NCI-H2227 (cell line): ENCODE measurements around the gene LZTR1.

ENCODE experiments used
- DNase-seq: peaks from one replicate; lab custom pipeline; 2025; ENCODE audit not compliant: unreplicated experiment; lab: John Stamatoyannopoulos, UW

The LZTR1 gene

DNA sequence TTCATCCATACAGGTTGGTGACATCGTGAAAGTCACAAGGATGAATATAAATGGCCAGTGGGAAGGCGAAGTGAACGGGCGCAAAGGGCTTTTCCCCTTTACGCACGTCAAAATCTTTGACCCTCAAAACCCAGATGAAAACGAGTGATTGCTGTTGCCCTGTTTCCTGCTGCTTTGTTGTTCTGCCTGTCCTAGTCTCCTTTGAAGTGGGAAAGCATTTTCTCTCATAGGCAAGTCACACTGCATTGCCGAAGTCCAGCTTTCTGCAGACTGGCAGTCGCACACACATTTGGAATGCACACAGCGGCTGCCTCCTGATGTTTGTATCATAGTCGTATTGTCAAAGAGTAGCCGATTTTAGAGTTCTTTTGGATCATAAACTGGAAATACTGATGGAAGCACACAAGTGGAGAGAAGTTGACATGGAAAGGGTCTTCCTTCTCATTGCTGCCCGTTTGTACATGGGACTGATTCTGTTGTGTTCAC, 32.4 kb upstream of the LZTR1 start:
- DNase-seq = no peak

DNA sequence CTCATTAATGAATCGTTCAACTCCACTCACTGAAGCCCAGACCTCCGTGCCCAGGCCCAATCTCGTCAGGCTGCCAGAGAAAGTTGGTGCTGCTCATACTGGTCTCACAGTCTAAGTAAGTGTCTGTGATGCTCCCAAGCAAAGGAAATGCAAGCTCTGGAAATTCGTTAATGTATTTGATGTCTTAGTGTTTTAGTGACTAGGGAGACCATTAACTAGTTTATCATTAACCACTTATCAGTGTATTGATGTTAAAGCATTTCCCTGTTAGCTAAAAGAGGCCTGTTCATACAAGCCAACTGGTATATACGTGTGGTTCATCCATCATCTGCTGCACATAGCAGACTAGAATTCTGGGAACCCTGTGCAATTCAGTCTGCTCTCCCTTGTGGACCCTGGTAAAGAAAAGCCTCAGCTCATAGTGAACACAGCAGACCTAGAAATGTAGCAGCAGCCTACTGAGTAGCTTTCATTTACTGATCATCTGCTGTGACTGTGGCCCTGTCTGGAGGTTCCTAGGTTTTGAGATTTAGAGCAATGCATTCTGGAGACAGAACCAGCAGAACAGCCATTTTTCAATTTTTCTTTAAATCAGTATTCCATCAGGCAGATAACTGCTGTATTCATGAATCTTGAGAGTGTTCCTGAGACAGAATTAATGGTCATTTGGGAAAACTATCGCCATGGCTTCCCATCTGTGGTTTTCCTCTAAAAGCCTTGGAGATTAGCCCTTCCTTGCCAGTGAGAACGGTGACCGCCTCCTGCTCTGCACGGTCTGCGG, 30.8 kb upstream of the LZTR1 start:
- DNase-seq = no peak

DNA sequence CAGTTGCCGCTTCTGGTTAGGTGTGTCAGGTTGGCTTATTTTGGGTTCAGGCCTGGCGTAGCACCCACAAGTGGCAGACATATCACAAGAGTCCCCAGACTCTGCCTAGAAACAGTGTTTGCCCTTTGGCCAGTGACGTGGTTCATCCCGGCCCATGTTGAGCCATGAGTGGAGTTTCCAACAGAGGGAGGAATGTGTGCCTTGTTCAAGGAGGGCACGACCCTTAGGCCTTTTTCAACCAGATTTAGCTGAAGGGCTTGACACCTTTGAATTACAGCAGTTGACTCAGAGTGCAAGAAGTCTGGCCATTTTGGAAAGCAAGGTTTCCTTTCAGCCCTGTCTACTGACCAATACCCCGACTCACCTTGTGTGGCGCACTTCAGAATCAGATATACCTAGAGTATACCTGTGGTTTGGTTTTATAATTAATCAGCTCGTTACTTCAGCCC, 30.1 kb upstream of the LZTR1 start:
- no peak for DNase-seq

DNA sequence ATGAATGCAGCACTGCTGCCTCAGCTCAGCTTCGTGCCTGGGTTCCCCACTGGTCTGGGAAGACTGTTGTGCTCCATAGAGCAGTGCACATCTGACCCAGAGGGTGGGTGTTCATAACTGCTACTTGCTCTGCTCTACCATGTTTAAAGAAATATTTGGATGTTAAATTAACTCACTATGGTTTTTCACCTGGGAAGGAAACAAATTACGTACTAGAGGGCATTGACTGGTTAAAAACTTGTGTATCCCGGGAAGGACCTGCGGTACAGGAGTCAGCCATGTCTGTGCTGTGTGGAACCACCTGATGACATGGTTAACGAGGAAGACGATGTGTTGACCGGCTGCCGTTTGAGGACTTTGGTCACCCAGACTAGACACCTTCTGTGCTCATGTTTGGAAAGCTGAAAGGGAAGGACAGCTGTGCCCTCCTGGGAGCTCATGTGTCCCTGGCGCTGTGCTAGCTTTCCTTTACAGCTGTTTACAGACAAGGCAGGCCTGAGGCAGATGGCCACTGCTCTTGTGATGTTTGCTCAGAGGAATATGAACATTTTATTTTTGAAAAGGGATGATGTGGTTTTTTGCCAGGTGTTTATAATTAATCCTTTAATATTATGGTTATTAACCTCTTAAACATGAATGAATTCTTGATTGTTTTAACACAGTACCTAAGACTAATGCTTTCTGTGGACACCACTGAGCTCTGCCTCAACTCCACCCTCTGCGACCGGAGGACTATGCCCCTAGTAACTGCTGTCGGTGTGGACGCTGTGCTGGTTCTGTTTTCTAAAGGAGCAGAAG, 29.4 kb upstream of the LZTR1 start:
- DNase-seq = no peak

DNA sequence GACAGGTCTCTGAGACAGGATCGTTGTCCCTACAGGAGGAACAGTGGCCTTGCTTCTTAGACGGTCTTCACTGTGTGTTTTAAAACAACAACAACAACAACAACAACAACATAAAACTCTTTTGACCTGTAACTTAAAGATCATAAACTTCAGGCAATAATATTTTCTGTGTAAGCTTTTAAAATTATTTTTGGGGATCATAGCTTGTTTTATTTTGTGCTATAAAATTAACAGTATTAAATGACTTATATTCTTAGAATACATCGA, 28.8 kb upstream of the LZTR1 start:
- DNase-seq = no peak

DNA sequence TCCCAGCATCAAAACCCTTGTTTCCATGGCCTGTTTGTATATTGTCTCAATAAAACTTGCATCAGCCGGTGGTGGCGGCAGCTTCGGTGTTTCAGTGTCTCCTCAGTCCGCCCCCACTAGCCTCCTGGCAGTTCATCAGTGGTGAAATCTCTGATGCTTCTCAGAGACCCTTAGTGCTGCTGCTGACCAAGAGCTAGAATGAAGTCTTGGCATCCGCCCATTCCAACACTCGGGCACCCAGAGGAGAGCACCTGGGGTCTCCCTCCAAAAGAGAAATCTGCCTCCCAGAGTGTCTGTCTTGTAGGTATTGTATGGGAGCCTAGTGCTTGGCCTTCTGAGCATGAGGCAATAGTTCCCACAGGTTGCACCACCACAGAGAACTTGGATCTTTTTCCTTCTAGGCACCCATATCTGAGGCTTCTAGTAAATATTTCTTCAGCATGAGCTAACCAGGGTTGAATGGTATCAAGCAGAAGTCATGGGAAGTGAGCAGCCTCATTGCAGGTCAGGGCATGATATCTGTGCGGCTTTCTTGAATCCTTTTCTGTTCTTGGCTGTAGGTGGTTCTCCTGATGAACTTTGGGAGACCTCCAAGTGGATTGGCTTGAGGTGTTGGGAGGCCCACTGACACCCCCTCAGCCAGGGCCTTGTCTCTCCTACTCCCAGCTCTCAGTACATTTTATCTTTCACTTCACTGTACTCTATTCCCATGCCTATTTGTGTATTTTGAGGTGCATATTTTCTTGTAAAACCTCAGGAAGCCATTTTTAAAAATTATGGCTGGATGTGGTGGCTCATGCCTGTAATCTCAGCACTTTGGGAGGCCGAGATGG, 28.2 kb upstream of the LZTR1 start:
- DNase-seq = no peak

DNA sequence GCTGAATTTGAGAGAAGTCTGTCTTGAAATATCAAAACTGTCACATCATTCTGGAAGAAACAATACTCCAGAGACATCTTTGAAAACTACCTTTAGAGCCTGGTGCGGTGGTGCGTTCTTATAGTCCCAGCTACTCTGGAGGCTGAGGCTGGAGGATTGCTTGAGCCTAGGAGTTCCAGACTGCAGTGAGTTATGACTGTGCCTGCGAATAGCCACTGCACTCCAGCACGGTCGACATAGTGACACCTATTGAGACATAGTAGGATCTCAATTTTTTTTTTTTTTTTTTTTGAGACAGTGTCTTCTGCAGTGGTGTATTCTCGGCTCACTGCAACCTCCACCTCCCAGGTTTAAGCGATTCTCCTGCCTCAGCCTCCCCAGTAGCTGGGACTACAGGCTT, 26.5 kb upstream of the LZTR1 start:
- DNase-seq = no peak

DNA sequence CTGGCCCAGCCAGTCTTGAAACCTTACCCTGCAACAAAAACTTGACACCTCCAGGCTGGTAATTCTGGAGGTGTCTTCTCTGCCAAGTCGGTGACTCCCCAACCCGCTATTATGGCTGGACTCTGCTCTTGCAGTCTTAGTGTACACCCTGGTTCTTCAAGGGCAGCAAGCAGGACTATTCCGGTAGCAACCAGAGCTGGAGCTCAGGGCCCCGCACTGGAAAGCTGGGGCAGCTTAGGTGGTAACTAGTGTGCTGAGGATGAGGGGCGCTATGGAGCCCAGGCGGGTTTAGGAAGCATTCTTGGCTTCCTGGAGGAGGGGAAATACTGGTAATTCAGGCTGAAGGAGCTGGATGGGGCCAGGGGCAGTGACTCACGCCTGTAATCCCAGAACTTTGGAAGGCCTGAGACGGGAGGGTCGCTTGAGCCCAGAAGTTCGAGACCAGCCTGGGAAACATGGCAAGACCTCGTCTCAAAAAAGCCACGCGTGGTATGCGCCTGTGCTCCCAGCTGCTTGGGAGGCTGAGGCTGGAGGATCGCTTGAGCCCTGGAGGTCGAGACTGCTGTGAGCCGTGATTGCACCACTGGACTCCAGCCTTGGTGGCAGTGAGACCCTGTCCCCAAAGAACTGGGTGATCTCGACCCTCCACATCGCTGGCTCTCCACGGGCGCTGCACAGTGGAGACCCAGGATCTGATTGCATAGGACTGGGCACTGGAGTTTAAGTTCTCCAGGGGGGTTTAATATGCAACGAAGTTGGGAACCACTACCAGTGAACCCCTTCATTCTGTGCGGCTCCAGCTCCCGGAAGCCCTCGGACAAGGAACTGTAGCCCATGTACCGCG, 25.6 kb upstream of the LZTR1 start:
- no peak for DNase-seq

DNA sequence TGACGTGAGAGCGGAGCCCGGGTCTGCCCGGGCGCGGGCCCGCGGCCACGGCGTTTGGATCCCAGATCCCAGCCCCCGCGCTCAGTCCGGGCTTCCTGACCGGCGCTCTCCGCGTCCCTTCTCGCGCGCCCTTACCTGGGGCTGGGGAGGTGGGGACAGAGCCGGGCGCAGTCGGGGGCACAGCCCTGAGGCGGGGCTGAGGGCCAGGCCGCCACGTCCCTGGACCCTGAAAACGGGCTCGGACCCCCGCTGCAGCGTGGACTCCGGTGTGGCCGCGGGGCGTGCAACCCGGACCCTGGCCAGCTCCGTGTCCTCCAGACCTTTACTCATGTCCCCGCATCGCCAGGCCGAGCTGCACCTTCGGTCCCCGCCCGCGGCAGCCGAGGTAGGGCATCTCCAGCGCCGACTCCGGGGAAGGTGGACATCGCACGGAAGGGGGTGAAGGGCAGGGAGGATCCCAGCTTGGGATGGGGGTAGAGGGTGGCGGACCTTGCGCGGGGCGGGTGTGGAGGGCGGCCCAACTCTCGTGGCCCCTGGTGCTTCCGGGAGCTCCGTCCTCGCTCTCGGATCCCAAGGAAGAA, 24.9 kb upstream of the LZTR1 start:
- DNase-seq = peak; percentile 34

DNA sequence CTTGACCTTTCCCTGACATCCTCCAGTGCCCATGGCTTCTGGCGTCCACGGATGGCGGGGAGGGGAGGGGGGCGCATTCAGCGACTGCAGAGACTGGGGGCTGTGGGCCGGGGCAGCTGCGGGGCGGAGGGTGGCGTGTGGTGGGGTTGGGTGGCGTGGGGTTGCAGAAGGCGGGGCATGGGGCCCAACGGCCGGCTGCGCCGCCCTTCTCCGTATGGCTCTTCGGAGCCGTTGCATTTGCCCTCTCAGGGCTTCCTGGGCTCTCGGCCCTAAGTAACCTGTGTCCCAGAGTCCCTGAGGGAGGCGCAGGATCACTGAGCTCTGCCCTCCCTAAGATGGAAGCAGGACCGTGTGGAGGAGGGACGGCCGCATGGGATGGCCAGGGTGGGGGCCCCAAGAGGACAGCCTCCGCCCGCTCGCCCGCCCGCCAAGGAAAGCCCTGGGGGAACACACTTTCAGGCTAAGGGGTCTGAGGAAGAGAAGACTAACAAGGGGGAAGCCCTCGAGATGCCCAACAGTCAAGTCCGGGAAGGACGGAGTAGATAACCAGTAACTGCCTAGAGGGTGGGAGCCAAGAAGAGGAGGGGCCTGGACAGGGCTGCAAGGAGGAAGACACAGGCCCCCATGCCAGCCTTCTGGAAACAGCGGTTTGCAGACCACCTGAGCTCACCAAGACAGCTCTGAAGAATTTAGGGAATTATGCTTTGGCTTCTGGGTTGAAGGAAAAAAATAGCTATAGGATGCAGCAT, 24.2 kb upstream of the LZTR1 start:
- DNase-seq = peak; percentile 47

DNA sequence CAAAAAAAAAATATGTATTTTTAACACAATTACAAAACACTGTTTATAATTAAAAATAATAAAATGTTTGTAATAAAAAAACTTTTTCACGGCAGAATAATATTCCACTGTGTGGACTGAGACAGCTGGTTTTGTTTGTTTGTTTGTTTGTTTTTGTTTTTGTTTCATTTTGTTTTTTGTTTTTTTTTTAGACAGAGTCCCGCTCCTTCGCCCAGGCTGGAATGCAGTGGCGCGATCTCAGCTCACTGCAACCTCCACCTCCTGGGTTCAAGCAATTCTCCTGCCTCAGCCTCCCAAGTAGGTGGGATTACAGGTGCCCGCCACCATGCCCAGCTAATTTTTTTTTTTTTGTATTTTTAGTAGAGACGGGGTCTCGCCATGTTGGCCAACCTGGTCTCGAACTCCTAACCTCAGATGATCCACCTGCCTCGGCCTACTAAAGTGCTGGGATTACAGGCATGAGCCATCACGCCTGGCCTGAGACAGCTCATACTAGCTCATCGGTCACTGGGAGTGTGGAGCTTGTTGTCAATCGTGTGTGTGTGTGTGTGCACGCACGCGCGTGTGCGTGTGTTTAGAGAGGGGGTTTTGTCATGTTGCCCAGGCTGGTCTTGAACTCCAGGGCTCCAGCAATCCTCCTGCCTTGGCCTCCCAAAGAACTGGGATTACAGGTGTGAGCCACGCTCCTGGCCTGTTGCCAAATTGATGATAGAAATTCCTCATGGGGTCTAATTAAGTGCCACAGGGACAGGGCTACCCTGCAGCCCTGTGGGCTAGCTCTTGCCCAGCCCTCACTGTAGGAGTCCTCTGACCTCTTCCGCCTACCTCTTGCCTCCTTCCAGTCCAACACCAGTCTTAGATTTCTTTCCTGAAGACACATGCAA, 22.3 kb upstream of the LZTR1 start:
- no peak for DNase-seq

DNA sequence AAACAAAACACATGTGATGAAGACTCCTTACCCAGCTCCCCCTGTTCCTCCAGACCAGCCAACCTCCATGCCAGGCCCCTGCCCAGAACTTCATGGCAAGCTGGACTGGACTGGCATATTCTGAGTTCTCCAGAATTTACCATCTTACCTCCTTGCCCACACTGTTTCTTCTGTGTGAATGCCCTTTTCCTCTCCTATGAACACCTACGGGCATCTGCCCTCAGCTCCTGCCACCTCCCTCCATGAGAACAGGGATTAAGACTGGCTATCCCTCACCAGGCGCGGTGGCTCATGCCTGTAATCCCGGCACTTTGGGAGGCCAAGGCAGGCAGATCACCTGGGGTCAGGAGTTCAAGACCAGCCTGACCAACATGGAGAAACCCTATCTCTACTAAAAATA, 21.5 kb upstream of the LZTR1 start:
- no peak for DNase-seq

DNA sequence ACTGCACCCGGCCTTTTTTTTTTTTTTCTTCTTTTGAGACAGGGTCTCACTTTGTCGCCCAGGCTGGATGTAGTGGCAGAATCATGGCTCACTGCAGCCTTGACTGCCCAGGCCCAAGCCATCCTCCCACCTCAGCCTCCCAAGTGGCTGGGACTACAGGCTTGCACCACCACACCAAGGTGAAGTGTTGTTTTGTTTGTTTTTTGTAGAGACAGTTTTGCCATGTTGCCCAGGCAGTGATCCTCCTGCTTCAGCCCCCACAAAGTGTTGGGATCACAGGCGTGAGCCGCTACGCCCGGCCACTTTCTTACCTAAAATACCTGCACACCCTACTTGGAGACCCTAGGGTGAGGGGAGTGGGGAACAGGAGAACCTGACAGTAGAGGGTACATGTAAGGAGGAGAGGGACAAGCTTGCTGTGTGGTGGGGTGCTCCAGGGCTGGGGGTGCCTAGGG, 19.6 kb upstream of the LZTR1 start:
- no peak for DNase-seq

DNA sequence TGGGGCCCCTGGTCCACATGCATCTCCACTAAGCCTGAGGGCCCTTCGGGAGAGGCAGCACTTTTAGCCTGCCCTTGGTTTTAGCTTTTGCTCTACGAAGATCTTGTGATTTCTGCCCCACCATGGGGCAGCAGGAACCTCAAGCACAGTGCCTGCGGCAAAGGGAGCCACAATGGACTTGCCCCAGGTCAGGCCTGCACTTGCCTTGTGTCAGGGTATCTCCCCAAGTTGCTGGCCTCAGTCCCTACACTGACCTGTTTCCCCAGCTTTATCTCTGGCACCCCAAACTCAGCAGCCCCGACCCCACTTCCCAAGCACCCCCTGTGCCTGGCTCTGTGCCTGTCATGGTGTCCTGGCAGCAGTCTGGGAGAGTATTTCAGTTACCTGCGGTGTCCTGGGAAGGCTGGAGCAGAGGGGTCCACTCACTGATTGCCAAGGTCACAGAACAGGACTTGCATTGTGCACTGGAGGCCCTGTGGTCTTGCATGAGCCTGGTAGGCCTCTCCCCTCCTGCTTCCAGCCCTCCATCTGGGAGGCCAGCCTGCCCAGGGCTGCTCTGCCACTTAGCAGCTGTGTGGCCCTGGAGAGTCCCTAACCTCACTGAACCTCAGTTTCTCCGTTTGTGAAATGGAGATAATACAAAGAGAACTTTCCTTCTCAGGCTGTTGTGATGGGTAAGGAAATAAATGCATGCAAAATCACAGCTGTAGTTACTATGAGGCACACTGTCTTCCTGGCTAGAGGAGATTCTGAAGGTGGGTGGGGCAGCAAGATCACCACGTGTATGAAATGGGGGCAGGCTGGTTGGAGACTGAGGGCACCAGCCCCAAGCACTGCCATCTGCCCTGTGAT, 18.7 kb upstream of the LZTR1 start:
- no peak for DNase-seq

DNA sequence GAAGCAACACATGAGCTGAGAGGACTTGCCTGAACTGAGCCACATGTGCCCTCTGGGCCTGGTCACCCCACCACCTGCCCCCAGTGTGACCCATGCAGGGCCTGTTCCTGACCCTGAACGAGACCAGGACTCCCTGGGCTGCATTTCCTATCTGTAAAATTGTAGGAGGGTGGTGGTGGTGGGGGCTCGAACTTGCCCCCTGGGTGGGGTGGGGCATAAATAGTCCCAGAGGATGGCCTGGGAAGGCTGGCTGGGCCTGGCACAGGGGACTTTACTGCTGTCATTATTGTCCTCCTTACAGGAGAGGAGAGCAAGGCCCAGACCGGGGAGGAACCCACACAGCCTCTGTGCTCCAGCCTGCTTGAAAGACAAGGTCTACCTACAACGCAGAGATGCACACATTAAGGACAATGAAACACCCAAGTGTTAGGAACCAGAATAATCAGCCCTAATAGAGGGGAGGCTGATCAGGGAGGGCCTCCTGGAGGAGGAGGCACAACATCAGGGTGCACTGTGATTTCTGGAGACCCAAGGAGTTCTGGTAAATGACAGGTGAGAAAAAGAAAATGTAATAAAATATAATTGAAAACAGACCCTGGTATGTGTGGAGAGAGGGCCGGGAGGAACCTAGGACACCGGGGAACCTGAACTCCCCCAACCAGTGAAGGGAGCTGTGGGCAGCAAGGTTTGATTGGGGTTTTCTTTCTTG, 17.9 kb upstream of the LZTR1 start:
- DNase-seq = no peak

DNA sequence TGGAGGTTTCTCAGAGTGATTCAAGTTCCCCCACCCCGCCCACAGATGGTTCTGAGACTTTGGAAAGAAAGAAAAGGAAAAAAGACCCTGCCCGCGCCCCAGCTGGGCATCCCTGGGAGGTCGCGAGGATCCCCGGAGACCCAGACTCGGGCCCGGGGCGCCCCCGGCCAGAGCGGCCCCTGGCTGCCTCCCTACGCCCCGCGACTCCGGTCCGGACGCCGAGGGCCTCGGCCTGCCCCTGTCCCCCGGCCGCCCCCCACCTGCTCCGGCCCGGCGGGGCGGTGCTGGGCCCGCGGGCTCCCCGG, 17.3 kb upstream of the LZTR1 start:
- DNase-seq = no peak
